Inferior parietal cortex (tissue), 1 donor: ENCODE measurements around the gene NDUFS2.
A peak's percentile ranks its signal among the peaks of the same experiment; 100 is the strongest.

Experiments used
- DNase-seq: peaks from one replicate; pipeline ENCODE4 v3.0.0-alpha.2; 2016; ENCODE audit errors: extremely low spot score

NDUFS2 gene

DNA sequence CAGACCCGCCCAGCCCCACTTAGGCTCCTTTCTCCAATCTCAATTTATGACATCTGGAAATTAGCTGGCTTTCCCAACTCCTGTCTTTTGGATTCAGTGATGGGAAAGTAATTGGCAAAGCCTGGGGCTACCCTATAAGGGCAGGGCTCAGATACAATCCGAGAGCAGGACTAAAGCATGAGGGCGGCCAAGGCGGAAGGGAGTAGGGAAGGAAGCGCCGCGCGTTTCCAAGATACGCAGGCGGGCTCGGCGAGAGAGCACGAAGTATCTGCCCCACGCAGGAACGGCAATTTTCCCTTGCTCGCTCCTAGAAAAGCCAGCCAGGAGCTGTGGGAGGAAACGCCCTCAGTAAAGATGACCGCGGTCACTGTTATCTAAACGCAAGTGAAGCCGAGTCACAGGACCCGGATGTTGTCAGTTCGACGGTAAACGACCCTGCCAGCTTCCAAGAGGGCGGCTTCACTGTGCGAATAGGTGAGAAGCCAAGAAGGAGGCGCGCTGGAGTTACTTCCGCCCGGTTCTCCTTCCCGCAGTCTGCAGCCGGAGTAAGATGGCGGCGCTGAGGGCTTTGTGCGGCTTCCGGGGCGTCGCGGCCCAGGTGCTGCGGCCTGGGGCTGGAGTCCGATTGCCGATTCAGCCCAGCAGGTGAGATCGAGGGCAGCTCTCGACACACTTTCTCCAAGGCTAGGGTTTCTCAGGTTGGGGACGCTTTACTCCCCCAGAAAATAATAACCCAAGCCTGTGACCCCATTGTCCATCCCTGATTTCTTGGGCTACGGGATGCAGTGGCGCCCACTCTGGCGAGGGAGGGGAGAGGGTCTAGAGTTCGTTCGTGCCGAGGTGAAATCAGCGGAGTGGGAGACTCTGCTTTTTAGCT lies at the start of gene NDUFS2:
NDUFS2 (plus strand) TSS at position 532 of the 877 bp plus-strand sequence; CDS start at position 551, 19 bp downstream.
- peak; percentile 99 for DNase-seq

DNA sequence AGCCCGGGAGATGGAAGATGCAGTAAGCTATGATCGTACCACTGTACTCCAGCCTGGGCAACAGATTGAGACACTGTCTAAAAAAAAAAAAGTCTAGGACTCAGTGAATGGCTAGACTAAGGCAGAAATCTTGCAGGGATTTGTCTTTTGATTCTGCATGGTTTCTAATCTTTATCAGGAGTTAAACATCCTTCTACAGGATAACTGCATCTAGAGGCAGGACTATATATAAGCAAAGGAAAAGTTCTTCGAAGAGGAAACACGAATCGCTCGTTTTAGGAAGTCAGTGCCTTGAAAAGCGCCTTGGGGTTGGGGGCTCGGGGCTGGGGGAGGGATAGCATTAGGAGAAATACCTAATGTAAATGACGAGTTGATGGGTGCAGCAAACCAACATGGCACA lies 49.0 kb upstream of the NDUFS2 start:
- no peak for DNase-seq

DNA sequence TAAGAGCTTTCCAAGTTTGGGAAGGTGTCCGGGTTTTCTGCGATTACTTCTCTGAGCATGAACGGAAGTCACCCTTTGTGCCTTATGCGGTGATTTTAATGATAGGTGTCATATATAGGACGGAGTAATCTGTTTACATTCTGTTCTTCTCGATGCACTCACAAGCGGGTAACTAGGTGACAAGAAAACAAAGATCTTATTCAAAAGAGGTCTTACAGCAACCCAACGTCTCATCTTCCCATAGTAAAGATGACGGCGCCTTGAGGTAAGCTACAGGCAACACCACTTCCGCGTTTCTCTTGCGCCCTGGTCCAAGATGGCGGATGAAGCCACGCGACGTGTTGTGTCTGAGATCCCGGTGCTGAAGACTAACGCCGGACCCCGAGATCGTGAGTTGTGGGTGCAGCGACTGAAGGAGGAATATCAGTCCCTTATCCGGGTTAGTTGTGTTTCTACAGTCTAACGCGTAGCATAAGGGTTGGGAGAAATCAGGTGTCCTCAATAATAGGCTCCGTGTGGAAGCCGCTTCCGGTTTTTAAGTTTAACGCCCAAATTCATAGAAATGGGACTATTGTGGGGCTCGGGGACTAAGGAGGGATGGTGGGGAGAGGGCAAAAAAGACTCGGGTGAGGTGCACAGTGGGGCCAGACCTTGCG lies 48.4 kb upstream of the NDUFS2 start, which contains the start of gene UFC1:
UFC1 (plus strand) TSS at position 297 of the 656 bp plus-strand sequence; CDS start at position 317, 20 bp downstream.
- DNase-seq, result peak; percentile 92

DNA sequence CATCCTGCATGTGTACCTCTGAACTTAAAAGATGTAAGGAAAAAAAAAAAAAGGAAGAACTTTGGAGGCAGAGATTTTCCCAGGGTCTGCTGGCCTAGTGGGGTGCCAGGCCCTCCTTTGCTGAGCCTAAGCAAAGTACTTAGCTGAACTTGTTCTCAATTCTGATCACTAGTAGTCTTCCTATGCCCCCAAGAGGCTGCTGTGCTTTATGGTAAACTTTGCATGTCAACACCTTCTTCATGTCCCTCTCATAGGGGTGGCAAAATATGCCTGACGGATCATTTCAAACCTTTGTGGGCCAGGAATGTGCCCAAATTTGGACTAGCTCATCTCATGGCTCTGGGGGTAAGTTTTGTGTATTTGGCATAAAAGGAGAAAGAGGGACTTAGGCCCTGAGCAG lies 44.3 kb upstream of the NDUFS2 start:
- DNase-seq, result no peak

DNA sequence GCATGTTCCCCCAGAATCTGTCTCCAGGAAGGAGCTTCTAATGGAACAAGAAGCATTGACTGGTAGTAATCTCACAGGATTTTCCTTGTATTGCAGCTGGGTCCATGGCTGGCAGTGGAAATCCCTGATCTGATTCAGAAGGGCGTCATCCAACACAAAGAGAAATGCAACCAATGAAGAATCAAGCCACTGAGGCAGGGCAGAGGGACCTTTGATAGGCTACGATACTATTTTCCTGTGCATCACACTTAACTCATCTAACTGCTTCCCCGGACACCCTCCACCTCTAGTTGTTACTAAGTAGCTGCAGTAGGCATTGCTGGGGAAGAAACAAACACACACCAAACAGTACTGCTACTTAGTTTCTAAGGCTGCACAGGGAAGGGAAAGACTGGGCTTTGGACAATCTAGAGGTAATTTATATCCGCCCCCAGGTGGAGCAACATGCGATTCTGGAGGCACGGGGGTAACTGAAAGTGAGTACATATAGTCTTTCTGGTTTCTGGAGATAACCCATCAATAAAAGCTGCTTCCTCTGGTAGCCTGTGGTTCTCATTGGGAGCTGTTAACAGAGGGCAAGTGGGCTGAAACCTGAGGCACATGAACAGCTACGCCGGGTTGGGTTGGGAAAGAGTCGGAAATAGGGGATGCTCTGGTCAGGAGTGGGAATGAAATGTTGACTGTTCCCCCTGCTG lies 43.7 kb upstream of the NDUFS2 start:
- DNase-seq, result no peak

DNA sequence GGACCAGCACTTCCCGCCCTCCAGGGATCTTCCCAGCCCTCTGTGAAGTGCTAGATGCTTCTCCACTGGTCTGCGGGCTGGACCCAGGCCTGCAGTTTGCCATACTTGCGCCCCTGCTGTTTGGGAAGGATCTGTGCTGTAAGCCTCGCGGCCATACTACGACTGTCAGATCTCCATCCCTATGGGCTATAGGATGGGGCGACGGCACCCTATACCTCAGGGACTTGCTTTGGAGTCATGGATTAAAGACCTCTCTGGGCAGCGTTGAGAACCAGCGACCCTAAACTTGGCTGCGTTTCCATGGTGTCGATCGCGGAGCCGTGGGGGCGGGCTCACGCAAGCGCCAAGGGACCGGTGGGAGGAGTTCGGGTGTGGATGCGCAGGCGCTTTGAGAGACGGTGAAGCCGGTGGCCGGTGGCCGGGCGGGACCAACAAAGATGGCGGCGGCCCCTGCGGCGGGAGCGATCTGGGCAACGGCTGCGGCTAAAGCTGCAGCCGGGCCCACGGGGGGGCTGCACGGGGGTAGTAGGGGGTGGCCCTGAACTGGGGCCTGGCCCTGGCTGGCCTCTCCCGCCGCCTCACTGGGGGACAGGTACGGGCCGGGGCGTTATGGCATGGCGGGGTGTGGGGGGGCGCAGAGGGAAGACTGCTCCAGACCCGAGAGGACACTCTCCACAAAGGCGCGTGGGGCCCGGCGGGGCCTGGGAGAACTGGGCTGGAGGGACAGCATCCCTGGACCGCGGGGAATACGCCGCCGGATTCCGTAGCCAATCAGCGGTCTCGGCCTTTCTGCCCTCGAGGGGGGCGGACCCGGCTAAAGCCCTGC lies 42.9 kb upstream of the NDUFS2 start, which contains the start of gene USP21:
USP21 (plus strand) TSS at position 414 of the 826 bp plus-strand sequence. CDS start 1,141 bp downstream, outside the sequence.
- DNase-seq, result peak; percentile 95

DNA sequence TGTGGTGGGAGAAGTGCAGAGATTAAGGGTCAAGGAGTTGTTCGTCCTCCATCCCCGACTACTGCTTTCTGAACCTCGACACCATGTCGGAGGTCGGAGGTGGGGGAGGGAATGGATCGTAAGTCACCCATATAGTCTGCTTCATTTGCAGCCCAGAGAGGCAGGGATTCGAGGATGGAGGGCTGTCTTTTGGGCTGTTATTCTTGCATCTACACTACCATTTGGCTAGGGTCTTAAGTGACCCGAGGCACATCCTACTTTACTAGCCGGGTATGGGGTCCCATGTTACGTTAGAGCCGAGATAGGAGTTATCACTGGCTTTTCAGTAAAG lies 42.3 kb upstream of the NDUFS2 start:
- no peak for DNase-seq

DNA sequence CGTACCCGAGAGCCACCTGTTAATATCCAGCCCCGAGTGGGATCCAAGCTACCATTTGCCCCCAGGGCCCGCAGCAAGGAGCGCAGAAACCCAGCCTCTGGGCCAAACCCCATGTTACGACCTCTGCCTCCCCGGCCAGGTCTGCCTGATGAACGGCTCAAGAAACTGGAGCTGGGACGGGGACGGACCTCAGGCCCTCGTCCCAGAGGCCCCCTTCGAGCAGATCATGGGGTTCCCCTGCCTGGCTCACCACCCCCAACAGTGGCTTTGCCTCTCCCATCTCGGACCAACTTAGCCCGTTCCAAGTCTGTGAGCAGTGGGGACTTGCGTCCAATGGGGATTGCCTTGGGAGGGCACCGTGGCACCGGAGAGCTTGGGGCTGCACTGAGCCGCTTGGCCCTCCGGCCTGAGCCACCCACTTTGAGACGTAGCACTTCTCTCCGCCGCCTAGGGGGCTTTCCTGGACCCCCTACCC lies 41.5 kb upstream of the NDUFS2 start:
- no peak for DNase-seq

DNA sequence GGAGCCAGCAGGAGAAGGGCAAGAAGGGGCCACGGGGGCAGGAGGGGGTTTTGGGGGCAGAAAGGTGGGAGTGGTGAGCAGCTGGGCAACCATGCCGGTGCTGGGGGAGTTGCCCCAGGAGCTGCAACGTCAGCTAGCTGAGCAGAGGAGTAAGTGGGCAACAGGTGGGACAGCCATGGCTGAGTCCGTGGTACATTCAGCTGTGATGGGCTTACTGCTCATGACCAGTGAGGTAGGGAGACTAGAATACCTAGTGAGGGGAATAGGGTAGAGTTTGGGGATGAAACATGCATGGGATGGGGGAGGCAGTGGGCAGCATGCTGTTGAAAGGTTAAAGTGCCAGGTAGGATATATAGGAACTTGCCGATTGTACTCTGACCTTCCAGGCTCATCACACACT lies 40.5 kb upstream of the NDUFS2 start:
- no peak for DNase-seq

DNA sequence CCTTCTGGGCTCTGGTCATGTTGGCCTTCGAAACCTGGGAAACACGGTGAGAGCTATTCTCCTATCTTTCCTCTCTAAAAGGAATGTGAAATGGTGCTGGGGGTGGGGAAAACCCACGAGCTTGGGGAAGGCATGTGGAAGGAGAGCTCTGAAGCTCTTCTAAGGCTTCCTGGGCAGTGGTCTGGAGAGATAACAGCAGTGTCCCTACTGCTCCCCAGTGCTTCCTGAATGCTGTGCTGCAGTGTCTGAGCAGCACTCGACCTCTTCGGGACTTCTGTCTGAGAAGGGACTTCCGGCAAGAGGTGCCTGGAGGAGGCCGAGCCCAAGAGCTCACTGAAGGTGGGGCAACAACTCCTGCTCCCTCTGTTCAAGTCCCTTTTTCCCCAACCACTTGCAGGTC lies 40.1 kb upstream of the NDUFS2 start:
- no peak for DNase-seq

DNA sequence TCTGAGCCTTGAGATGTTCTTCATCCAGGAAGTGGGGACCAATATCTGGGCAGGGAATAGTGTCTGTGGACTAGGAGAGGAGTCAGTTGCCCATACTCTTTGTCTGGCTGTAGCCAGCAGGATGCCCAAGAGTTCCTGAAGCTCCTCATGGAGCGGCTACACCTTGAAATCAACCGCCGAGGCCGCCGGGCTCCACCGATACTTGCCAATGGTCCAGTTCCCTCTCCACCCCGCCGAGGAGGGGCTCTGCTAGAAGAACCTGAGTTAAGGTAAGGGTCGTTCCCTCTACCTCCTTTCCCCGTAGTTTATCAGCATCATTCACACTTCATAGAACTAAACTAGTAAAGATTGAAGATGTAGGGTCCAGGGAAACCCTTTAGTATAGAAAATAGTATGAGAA lies 39.4 kb upstream of the NDUFS2 start:
- DNase-seq, result no peak

DNA sequence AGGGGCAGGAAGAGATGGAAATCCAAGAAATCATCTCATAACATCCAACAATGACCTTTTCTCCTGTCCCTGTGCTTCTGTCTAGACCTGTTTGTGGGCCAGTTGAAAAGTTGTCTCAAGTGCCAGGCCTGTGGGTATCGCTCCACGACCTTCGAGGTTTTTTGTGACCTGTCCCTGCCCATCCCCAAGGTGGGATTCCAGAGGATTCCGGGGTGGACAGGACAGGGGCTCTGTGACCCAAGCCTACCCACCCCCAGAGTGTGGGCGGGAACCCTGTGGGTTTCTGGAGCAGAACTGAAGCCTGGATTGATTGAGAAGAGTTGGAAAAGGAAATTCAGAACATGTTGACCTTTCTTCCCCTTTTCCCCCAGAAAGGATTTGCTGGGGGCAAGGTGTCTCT lies 38.4 kb upstream of the NDUFS2 start:
- DNase-seq, result no peak

DNA sequence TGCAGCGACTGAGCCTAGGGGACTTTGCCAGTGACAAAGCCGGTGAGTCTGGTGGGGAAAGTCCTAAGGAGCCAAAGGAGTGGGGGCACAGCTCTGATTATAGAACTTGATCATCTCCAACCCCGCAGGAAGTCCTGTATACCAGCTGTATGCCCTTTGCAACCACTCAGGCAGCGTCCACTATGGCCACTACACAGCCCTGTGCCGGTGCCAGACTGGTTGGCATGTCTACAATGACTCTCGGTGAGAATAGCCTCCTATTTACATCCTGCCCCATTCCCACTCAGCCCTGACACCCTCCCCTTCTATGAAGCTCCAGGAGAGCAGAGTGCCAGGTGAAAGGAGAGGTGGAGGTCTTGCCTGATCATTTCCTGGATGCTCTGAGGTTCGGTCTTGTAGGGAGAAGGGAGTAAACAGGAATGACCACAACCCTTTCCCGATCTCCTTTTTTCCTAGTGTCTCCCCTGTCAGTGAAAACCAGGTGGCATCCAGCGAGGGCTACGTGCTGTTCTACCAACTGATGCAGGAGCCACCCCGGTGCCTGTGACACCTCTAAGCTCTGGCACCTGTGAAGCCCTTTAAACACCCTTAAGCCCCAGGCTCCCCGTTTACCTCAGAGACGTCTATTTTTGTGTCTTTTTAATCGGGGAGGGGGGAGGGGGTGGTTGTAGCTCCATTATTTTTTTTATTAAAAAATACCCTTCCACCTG lies 37.1 kb upstream of the NDUFS2 start:
- no peak for DNase-seq

DNA sequence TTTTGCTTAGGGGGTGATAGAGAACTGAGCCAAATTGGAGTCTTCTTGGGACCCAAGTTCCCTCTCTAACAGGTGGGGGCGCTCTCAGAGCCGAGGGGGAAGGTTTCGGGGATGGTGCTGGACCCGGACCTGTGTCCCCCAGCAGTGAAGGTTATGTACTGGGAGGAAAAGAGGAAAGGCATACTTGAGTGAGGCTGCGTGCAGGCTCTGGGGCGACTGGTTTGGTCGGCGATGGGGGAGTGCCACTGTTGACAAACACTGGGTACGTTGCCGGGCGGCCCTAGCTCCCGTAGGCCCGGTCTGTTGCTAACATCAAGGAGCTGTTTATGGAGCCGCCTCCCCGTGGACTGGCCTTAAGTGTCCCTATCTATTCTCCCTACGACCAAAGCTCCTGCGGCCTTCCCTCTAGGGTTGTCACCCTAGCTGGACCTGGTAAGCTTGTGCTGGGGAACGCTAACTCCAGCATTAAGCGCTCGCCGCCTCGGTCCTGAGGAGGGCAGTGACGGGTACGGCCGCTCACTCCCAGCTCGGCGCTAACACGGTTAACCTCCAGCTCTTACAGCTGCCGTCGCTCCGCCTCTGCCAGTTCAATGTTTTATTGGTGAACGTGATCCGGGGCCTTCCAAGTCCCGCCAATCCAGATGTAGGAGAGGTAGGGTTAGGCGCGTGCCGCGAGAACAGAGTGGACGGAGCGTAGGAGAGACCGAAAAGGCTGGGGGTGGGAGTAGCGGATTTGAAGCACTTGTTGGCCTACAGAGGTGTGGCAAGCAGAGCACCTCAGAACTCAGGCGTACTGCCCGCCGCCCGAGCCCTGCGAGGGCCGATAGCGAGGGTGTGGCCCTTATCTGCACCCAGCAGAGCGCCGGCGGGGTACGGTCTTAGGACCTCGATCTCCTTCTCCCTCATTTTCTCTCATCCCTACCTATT lies 36.2 kb upstream of the NDUFS2 start, which contains the start of gene PPOX:
PPOX (plus strand) TSS at position 685 of the 927 bp plus-strand sequence. CDS start 422 bp downstream, outside the sequence.
- peak; percentile 99 for DNase-seq

DNA sequence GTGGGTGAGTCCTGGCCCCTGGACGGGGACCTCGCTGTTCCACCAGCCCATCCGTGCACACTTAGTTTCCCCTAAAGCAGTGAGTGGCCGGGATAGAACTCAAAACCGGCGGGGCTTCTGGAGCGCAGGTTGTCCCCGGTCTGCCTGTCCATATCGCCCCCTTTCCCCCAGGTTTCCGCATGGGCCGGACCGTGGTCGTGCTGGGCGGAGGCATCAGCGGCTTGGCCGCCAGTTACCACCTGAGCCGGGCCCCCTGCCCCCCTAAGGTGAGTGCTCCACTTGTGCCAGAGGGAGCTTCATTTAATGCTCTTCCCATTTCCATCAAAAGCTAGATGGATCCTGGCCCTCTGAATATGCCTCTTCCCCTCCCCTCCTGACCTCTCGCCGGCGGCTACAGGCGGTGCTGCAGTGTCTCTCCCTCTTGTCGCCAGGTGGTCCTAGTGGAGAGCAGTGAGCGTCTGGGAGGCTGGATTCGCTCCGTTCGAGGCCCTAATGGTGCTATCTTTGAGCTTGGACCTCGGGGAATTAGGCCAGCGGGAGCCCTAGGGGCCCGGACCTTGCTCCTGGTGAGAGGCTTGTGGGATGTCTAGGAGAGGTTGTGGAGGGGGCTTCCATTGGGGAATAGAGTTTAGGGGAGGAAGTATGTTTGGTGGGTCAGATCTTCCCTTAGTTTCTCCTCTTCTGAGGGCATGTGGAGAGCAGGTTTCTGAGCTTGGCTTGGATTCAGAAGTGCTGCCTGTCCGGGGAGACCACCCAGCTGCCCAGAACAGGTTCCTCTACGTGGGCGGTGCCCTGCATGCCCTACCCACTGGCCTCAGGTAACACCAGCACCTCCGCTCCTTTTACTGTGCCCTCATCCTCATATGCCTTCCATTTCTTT lies 35.3 kb upstream of the NDUFS2 start:
- no peak for DNase-seq

DNA sequence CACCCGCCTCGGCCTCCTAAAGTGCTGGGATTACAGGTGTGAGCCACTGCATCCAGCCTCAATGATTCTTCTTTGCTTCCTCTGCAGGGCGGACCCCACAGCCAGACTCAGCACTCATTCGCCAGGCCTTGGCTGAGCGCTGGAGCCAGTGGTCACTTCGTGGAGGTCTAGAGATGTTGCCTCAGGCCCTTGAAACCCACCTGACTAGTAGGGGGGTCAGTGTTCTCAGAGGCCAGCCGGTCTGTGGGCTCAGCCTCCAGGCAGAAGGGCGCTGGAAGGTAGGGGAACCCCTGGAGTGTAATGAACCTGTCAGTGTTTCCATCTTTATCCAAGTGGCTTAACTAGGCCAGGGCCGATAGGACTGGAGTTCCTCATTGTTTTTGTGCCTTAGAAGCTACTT lies 33.3 kb upstream of the NDUFS2 start:
- no peak for DNase-seq

DNA sequence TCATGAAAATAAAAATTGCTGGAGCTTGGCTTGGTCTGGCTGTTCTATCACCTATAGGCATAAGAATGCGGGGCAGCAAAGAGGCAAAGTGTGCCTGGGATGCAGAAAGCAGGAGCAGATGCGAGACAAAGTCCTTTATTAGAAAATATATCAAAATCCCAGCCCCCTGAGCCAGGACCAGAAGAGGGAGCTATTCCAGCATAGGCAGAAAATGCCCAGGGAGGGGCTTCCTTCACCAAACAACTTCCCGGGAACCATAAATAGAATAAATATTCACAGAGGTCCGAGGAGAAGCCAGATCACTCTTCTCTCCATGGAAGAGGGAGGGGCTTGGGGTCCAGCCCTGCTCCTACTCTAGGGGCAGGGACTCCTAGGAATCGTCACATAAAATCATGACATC lies 31.0 kb upstream of the NDUFS2 start:
- DNase-seq, result no peak

DNA sequence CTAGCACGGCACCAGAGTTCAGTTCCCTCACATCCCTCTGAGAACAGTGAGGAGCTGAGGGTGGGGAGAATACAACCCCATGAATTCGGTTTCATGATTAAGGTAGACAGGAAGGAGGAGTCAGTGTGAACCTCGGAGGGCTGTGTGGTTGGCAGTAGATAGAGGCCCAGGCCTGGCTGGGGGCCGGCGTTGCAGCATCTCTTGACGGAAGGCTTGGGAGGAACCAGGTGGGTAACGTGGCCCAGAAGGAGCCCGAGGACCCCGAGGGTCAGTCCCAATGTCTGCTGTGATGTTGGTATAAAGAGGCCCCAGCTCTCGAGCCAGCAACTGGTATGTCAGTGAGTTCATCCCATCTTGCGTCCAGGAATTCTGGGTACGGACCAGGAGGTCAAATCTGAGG lies 30.5 kb upstream of the NDUFS2 start:
- no peak for DNase-seq

DNA sequence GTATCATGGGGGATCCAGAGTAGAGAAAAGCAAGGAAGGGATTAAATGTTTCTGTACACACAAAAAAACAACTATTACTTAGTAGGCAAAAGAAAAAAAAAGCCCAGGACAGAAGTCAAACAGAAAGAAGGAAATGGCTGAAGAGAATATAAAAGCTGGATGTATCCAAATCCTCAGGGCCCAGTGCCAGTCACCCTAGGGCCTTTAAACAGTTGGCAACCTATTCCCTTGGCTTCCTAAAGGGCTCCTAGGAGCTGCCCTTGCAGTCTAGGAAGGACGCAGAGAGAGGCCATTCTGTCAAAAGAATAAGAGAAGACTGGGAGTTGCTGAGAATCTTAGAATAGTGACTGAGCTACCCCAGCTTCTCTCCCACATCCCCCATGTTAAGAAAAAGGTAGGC lies 29.8 kb upstream of the NDUFS2 start:
- DNase-seq, result no peak
